ENCODE results near the gene TUNAR. TPM values are rescaled to one million over a fixed set of nuclear protein-coding genes. Genes with fewer than 3 reads are reported as not detected.

Gene TUNAR
- total RNA-seq, 1 donor from 2014 or later = not detected

GRCh38 chr14:95872777-95873176, 3.9 kb upstream of the TUNAR start:
- DNase-seq (ENCODE audit: low read depth in 2 of 2) = no peak

GRCh38 chr14:95875831-95876760, 536 bp upstream of the TUNAR start:
- DNase-seq (ENCODE audit: low read depth in 2 of 2) = no peak

GRCh38 chr14:95877633-95878032, 1.0 kb downstream of the TUNAR start:
- no peak for DNase-seq (ENCODE audit: low read depth in 2 of 2)

GRCh38 chr14:95884377-95884776, 7.7 kb downstream of the TUNAR start:
- DNase-seq (ENCODE audit: low read depth in 2 of 2) = no peak

- no peak for DNase-seq (ENCODE audit: low read depth in 2 of 2)
Measured at GRCh38 chr14:95885278-95885677, 8.6 kb downstream of the TUNAR start.

- DNase-seq (ENCODE audit: low read depth in 2 of 2) = no peak
Measured at GRCh38 chr14:95885866-95886265, 9.2 kb downstream of the TUNAR start.

GRCh38 chr14:95886366-95887056, 9.9 kb downstream of the TUNAR start:
- no peak for DNase-seq (ENCODE audit: low read depth in 2 of 2)

- DNase-seq (ENCODE audit: low read depth in 2 of 2) = no peak
Measured at GRCh38 chr14:95887351-95887750, 10.7 kb downstream of the TUNAR start.

GRCh38 chr14:95889236-95889979, 12.8 kb downstream of the TUNAR start:
- DNase-seq (ENCODE audit: low read depth in 2 of 2) = no peak

- no peak for DNase-seq (ENCODE audit: low read depth in 2 of 2)
Measured at GRCh38 chr14:95891742-95892141, 15.1 kb downstream of the TUNAR start.

GRCh38 chr14:95892142-95892541, 15.5 kb downstream of the TUNAR start:
- no peak for DNase-seq (ENCODE audit: low read depth in 2 of 2)

GRCh38 chr14:95895720-95896119, 19.1 kb downstream of the TUNAR start:
- no peak for DNase-seq (ENCODE audit: low read depth in 2 of 2)

GRCh38 chr14:95896498-95897135, 20.0 kb downstream of the TUNAR start:
- DNase-seq (ENCODE audit: low read depth in 2 of 2) = no peak

- DNase-seq (ENCODE audit: low read depth in 2 of 2) = no peak
Measured at GRCh38 chr14:95897280-95897679, 20.6 kb downstream of the TUNAR start.

GRCh38 chr14:95901054-95901453, 24.4 kb downstream of the TUNAR start:
- no peak for DNase-seq (ENCODE audit: low read depth in 2 of 2)

- no peak for DNase-seq (ENCODE audit: low read depth in 2 of 2)
Measured at GRCh38 chr14:95902273-95902826, 25.7 kb downstream of the TUNAR start.

GRCh38 chr14:95903165-95903564, 26.5 kb downstream of the TUNAR start:
- no peak for DNase-seq (ENCODE audit: low read depth in 2 of 2)

- DNase-seq (ENCODE audit: low read depth in 2 of 2) = no peak
Measured at GRCh38 chr14:95903616-95904107, 27.0 kb downstream of the TUNAR start.

GRCh38 chr14:95906591-95906990, 30.0 kb downstream of the TUNAR start:
- DNase-seq (ENCODE audit: low read depth in 2 of 2) = no peak

GRCh38 chr14:95910628-95911027, 34.0 kb downstream of the TUNAR start:
- no peak for DNase-seq (ENCODE audit: low read depth in 2 of 2)

GRCh38 chr14:95911456-95911855, 34.8 kb downstream of the TUNAR start:
- DNase-seq (ENCODE audit: low read depth in 2 of 2) = no peak

Measured in dermis microvascular lymphatic vessel endothelial cell (primary cell).